H9 (cell line): Measurements from ENCODE around the gene APP. TPM values are rescaled to one million over a fixed set of nuclear protein-coding genes. Genes with fewer than 3 reads are reported as not detected.

Experiments
- DNase-seq: peaks from one replicate; pipeline ENCODE4 v3.0.0-alpha.2; 2017
- H2AFZ ChIP-seq: one replicate; pipeline ENCODE4 v1.6.1; 2013; ENCODE audit warnings: mild to moderate bottlenecking, low read length, control low read depth, moderate library complexity
- H2AK5ac ChIP-seq: 2 replicates; pipeline ENCODE4 v1.6.1; 2013; ENCODE audit warnings: low read length, control low read depth, mixed read lengths; ENCODE audit not compliant: insufficient read length
- H2BK120ac ChIP-seq: one replicate; pipeline ENCODE4 v1.6.1; 2013; ENCODE audit warnings: low read depth, mild to moderate bottlenecking, low read length, control low read depth, inconsistent platforms; ENCODE audit not compliant: poor library complexity, severe bottlenecking
- H2BK12ac ChIP-seq: 2 replicates; pipeline ENCODE4 v1.6.1; 2013; ENCODE audit warnings: low read length, control low read depth, mixed read lengths, low read depth; ENCODE audit not compliant: insufficient read length
- H2BK15ac ChIP-seq: 2 replicates; pipeline ENCODE4 v1.6.1; 2013; ENCODE audit warnings: low read depth, low read length, control low read depth
- H2BK20ac ChIP-seq: one replicate; pipeline ENCODE4 v1.6.1; 2013; ENCODE audit warnings: low read depth, mild to moderate bottlenecking, low read length, control low read depth, inconsistent platforms; ENCODE audit not compliant: poor library complexity, severe bottlenecking
- H2BK5ac ChIP-seq: 2 replicates; pipeline ENCODE4 v1.6.1; 2013; ENCODE audit warnings: low read length, control low read depth, mixed read lengths; ENCODE audit not compliant: insufficient read length
- H3K14ac ChIP-seq: 2 replicates; pipeline ENCODE4 v1.6.1; 2013; ENCODE audit warnings: low read length, control low read depth; ENCODE audit not compliant: insufficient read depth
- H3K18ac ChIP-seq: 2 replicates; pipeline ENCODE4 v1.6.1; 2013; ENCODE audit warnings: low read depth, mild to moderate bottlenecking, mixed read lengths, low read length, control low read depth; ENCODE audit not compliant: insufficient read length
- H3K23ac ChIP-seq: 2 replicates; pipeline ENCODE4 v1.6.1; 2013; ENCODE audit warnings: low read length, control low read depth, mixed read lengths, low read depth; ENCODE audit not compliant: insufficient read length
- H3K23me2 ChIP-seq: 2 replicates; pipeline ENCODE4 v1.6.1; 2013; ENCODE audit warnings: low read depth, mild to moderate bottlenecking, mixed read lengths, low read length, control low read depth; ENCODE audit not compliant: insufficient read length, poor library complexity, severe bottlenecking
- H3K27ac ChIP-seq: 2 replicates; pipeline ENCODE4 v1.5.1; 2013; ENCODE audit warnings: low read length, control low read depth, mixed read lengths, low read depth; ENCODE audit not compliant: insufficient read length
- H3K27me3 ChIP-seq: 2 replicates; pipeline ENCODE4 v1.6.1; 2013; ENCODE audit warnings: low read length, control low read depth, inconsistent platforms; ENCODE audit not compliant: insufficient read depth
- H3K4ac ChIP-seq: 2 replicates; pipeline ENCODE4 v1.6.1; 2013; ENCODE audit warnings: low read depth, mild to moderate bottlenecking, control low read depth, inconsistent platforms, low read length, moderate library complexity
- H3K4me1 ChIP-seq: 2 replicates; pipeline ENCODE4 v1.6.1; 2013; ENCODE audit warnings: low read length, control low read depth, inconsistent platforms; ENCODE audit not compliant: insufficient read depth
- H3K4me2 ChIP-seq: 2 replicates; pipeline ENCODE4 v1.6.1; 2013; ENCODE audit warnings: low read length, control low read depth, mixed read lengths; ENCODE audit not compliant: insufficient read length, insufficient read depth
- H3K56ac ChIP-seq: 2 replicates; pipeline ENCODE4 v1.6.1; 2013; ENCODE audit warnings: low read depth, mild to moderate bottlenecking, mixed read lengths, low read length, control low read depth; ENCODE audit not compliant: insufficient read length
- H3K79me1 ChIP-seq: 2 replicates; pipeline ENCODE4 v1.6.1; 2013; ENCODE audit warnings: low read depth, mild to moderate bottlenecking, moderate library complexity, low read length, control low read depth, inconsistent platforms; ENCODE audit not compliant: insufficient read depth, poor library complexity, severe bottlenecking
- H3K79me2 ChIP-seq: 2 replicates; pipeline ENCODE4 v1.6.1; 2013; ENCODE audit warnings: low read length, control low read depth, inconsistent platforms; ENCODE audit not compliant: insufficient read depth
- H3K9ac ChIP-seq: 2 replicates; pipeline ENCODE4 v1.6.1; 2013; ENCODE audit warnings: low read length, control low read depth, mixed read lengths; ENCODE audit not compliant: insufficient read length; ENCODE audit errors: extremely low read depth
- H3K9me3 ChIP-seq: one replicate; pipeline ENCODE4 v1.6.1; 2013; ENCODE audit warnings: low read depth, low read length, inconsistent platforms; ENCODE audit not compliant: control insufficient read depth
- H3T11ph ChIP-seq: one replicate; pipeline ENCODE4 v1.6.1; 2013; ENCODE audit warnings: mild to moderate bottlenecking, low read length, control low read depth, inconsistent platforms
- H4K20me1 ChIP-seq: one replicate; pipeline ENCODE4 v1.6.1; 2013; ENCODE audit not compliant: control insufficient read depth, insufficient read length, insufficient read depth
- H4K5ac ChIP-seq: 2 replicates; pipeline ENCODE4 v1.6.1; 2013; ENCODE audit warnings: low read depth, mild to moderate bottlenecking, mixed read lengths, low read length, control low read depth; ENCODE audit not compliant: insufficient read length
- H4K8ac ChIP-seq: replicated peaks from 2 replicates; pipeline ENCODE4 v1.6.1; 2013; ENCODE audit warnings: low read length, control low read depth, mixed read lengths, low read depth; ENCODE audit not compliant: insufficient read length
- H4K91ac ChIP-seq: 2 replicates; pipeline ENCODE4 v1.6.1; 2013; ENCODE audit warnings: low read depth, mild to moderate bottlenecking, moderate library complexity, mixed read lengths, low read length, control low read depth; ENCODE audit not compliant: insufficient read length
- H3K27ac Mint-ChIP-seq, 3 experiments: 2 replicates in 2 of 3; 3 replicates in 1 of 3; pipeline ENCODE4 v1.8.0; 2020 to 2021; ENCODE audit warnings: mixed read lengths in 3 of 3, mild to moderate bottlenecking in 1 of 3, moderate library complexity in 1 of 3
- H3K27me3 Mint-ChIP-seq: 2 replicates; pipeline ENCODE4 v1.8.0; 2021; ENCODE audit warnings: low read depth, mild to moderate bottlenecking, moderate library complexity, mixed read lengths
- H3K36me3 Mint-ChIP-seq, 3 experiments: 2 replicates in 2 of 3; 3 replicates in 1 of 3; pipeline ENCODE4 v1.8.0; 2020 to 2021; ENCODE audit warnings: low read depth in 3 of 3, mixed read lengths in 3 of 3; ENCODE audit not compliant: insufficient read depth in 1 of 3
- H3K4me1 Mint-ChIP-seq, 2 experiments: 2 replicates each; pipeline ENCODE4 v1.8.0; 2020; ENCODE audit warnings: mixed read lengths in 2 of 2
- H3K4me3 Mint-ChIP-seq, 2 experiments: 2 replicates in 1 of 2; 3 replicates in 1 of 2; pipeline ENCODE4 v1.8.0; 2020 to 2021; ENCODE audit warnings: mild to moderate bottlenecking in 2 of 2, mixed read lengths in 2 of 2, moderate library complexity in 1 of 2
- H3K9me3 Mint-ChIP-seq, 2 experiments: 2 replicates in 1 of 2; 3 replicates in 1 of 2; pipeline ENCODE4 v1.8.0; 2020; ENCODE audit warnings: mild to moderate bottlenecking in 2 of 2, mixed read lengths in 2 of 2, moderate library complexity in 1 of 2
- WGBS: extraction: QIAGEN DNeasy Blood & Tissue Kit; methylation state at CpG from one replicate; pipeline ENCODE4 v1.1.7; 2013; ENCODE audit warnings: missing lambda C conversion rate, low lambda C conversion rate, mixed read lengths; ENCODE audit not compliant: insufficient read length; ENCODE audit errors: extremely low coverage; 5-methylcytosine and 5-hydroxymethylcytosine counted together
- total RNA-seq: library from RNA; stranded (reverse); gene quantifications from 2 replicates; pipeline ENCODE4 v1.2.1, GENCODE V29; 2021
- TF ChIP-seq, protein P1 (sequence below): fragments of 200-600 bp; sonication (generic); conservative IDR thresholded peaks from 3 replicates; pipeline ENCODE4 v1.8.0; 2021; ENCODE audit warnings: antibody characterized with exemption, mild to moderate bottlenecking

Gene APP
- total RNA-seq, 1 experiment from 2014 or later = 380 TPM

DNA sequence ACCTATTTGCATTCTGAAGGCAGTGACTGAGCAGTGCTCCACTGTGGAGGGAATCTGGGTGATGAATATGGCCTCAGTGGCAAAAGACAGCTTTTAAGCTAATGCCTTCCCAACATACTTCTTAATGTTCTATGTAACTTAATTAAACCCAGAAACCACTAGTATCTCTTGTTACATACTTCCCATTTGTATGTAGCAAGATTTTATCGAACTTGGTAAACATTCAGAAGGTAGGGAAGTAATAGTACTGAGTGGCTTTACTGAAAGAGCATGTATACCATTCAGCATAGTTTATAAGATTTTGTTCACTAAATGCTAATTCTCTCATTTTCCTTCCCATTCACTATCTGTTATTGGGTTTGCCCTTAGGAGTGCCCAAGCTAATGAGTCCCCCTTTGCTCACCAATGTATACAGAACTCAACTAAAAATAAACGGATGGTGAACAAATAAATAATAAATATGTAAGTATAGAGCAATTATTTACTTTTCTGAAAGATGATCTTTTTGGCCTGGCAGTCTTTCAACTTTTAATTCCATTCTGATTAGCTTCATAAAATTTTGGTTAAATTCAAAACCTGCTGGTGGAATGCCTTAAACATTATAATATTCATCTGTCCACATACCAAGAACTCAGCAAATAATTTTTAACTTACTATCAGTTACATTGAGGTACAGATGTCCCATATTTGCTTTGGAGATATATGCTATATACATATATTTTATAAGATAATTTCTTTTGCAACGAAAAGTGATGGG, 204.4 kb downstream of the APP start:
- Histone ChIP-seq H2AFZ (no peak overlapping the region), H4K8ac (no peak overlapping the region), H3K56ac (no peak overlapping the region), H4K91ac (no peak overlapping the region), H2BK5ac (no peak overlapping the region), H2BK12ac (no peak overlapping the region), H3K14ac (no peak overlapping the region), H3K27me3 (no peaks in the 10 kb centered on the region), H3K27ac (no peak overlapping the region), H2BK20ac (no peak overlapping the region), H4K5ac (no peak overlapping the region), H3K9me3 (no peaks in the 10 kb centered on the region), H3T11ph (no peak overlapping the region), H3K23me2 (no peaks in the 10 kb centered on the region), H3K79me1 (no peaks in the 10 kb centered on the region), H3K9ac (no peak overlapping the region), H3K4me1 (no peaks in the 10 kb centered on the region; the same call in 1 of the 2 replicates), H3K4ac (no peak overlapping the region), H2AK5ac (no peak overlapping the region), H3K18ac (no peak overlapping the region), H2BK15ac (no peak overlapping the region), H3K23ac (no peak overlapping the region), H2BK120ac (no peak overlapping the region), H4K20me1 (no peaks in the 10 kb centered on the region), H3K4me2 (no peak overlapping the region), H3K79me2 (no peaks in the 10 kb centered on the region)
- H3K4me3 Mint-ChIP-seq = no peak overlapping the region
- WGBS = no CpG with 5 or more reads among the region's 3 CpGs
- H3K27ac Mint-ChIP-seq = no peak overlapping the region
- TF ChIP-seq, protein P1, sequence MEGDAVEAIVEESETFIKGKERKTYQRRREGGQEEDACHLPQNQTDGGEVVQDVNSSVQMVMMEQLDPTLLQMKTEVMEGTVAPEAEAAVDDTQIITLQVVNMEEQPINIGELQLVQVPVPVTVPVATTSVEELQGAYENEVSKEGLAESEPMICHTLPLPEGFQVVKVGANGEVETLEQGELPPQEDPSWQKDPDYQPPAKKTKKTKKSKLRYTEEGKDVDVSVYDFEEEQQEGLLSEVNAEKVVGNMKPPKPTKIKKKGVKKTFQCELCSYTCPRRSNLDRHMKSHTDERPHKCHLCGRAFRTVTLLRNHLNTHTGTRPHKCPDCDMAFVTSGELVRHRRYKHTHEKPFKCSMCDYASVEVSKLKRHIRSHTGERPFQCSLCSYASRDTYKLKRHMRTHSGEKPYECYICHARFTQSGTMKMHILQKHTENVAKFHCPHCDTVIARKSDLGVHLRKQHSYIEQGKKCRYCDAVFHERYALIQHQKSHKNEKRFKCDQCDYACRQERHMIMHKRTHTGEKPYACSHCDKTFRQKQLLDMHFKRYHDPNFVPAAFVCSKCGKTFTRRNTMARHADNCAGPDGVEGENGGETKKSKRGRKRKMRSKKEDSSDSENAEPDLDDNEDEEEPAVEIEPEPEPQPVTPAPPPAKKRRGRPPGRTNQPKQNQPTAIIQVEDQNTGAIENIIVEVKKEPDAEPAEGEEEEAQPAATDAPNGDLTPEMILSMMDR = no peak
- H3K9me3 Mint-ChIP-seq = no peaks in the 10 kb centered on the region
- H3K27me3 Mint-ChIP-seq = no peaks in the 10 kb centered on the region
- peaks cover 28 to 45% (median 32%) of the 10 kb centered on the region in 3 experiments; a peak in 6 of 7 replicates for H3K36me3 Mint-ChIP-seq
- H3K4me1 Mint-ChIP-seq = peaks cover 33 to 45% of the 10 kb centered on the region in 2 experiments
- no peak for DNase-seq
